ENCODE measurements around the gene CLTCL1. TPM values are rescaled to one million over a fixed set of nuclear protein-coding genes. Genes with fewer than 3 reads are reported as not detected.

Gene CLTCL1
- total and polyA plus RNA-seq, 4 donors = 2.0 to 4.8 (median 2.6) TPM

- Histone ChIP-seq H3K27ac (ENCODE audit: low read depth in 1 of 2, low read length in 2 of 2) (no peak overlapping the region), H3K9ac (ENCODE audit: low read depth in 1 of 2, low read length in 2 of 2) (no peak overlapping the region), H3K9me3 (ENCODE audit: control insufficient read depth in 4 of 4, low read length in 3 of 4) (no peaks in the 10 kb centered on the region), H3K4me1 (ENCODE audit: control insufficient read depth in 4 of 4, insufficient read depth in 4 of 4, low read length in 3 of 4) (peaks cover 0 to 5% (median 0%) of the 10 kb centered on the region in 4 donors), H3K27me3 (ENCODE audit: control insufficient read depth in 4 of 4, insufficient read depth in 4 of 4, low read length in 3 of 4) (no peaks in the 10 kb centered on the region), H3K36me3 (ENCODE audit: control insufficient read depth in 4 of 4, insufficient read depth in 3 of 4, low read depth in 1 of 4, low read length in 3 of 4) (peaks cover 0 to 12% (median 4%) of the 10 kb centered on the region in 4 donors), H3K4me3 (ENCODE audit: low read depth in 1 of 3, low read length in 3 of 3) (no peak overlapping the region)
- DNase-seq (ENCODE audit: low spot score) = no peak
- WGBS = 95% methylated on average over 4 of the region's 4 CpGs
- TF ChIP-seq REST (IDR thresholded peaks at IDR 0.05) = no peak
- no peak for TF ChIP-seq TAF1 (conservative IDR thresholded peaks at IDR 0.05)
- no peak for TF ChIP-seq SP1 (IDR thresholded peaks at IDR 0.05)
- no peak for TF ChIP-seq CTCF (IDR thresholded peaks at IDR 0.05; ENCODE audit: low read depth, low read length, missing input control)
- no peak for TF ChIP-seq JUND (IDR thresholded peaks at IDR 0.05)
- TF ChIP-seq, protein P1, sequence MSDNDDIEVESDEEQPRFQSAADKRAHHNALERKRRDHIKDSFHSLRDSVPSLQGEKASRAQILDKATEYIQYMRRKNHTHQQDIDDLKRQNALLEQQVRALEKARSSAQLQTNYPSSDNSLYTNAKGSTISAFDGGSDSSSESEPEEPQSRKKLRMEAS (IDR thresholded peaks at IDR 0.05) = no peak
- TF ChIP-seq NR2F2 (IDR thresholded peaks at IDR 0.05) = no peak
- TF ChIP-seq RAD21 (IDR thresholded peaks at IDR 0.05) = no peak
- TF ChIP-seq FOXA2 (IDR thresholded peaks at IDR 0.05) = no peak
- no peak for TF ChIP-seq YY1 (IDR thresholded peaks at IDR 0.05)
- no peak for TF ChIP-seq RXRA (IDR thresholded peaks at IDR 0.05)
- no peak for TF ChIP-seq ZBTB33 (IDR thresholded peaks at IDR 0.05)
- no peak for TF ChIP-seq HNF4A (conservative IDR thresholded peaks at IDR 0.05)
- no peak for TF ChIP-seq EGR1 (IDR thresholded peaks at IDR 0.05; ENCODE audit: low read depth in 2 of 2)
- TF ChIP-seq FOXA1 (IDR thresholded peaks at IDR 0.05) = no peak
- TF ChIP-seq, protein P2, sequence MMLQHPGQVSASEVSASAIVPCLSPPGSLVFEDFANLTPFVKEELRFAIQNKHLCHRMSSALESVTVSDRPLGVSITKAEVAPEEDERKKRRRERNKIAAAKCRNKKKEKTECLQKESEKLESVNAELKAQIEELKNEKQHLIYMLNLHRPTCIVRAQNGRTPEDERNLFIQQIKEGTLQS (IDR thresholded peaks at IDR 0.05) = no peak
- no peak for TF ChIP-seq GABPA (IDR thresholded peaks at IDR 0.05 in 1 of 2, conservative IDR thresholded peaks at IDR 0.05 in 1 of 2)
- no peak for TF ChIP-seq HNF4G (IDR thresholded peaks at IDR 0.05)
Measured at GRCh38 chr22:19228179-19228578, 63.3 kb downstream of the CLTCL1 start.

Data from liver (tissue), 9 donors.